Parathyroid adenoma (tissue), 2 donors: ENCODE results near the gene VCP.

Experiments used
- H2AFZ ChIP-seq: fragments of 300-600 bp; sonication (generic); one replicate; pipeline ENCODE4 v1.7.0; 2017; ENCODE audit warnings: antibody characterized with exemption, mild to moderate bottlenecking
- H3K27ac ChIP-seq: fragments of 300-600 bp; sonication (generic); one replicate; pipeline ENCODE4 v1.7.0; 2017
- H3K27me3 ChIP-seq: fragments of 300-600 bp; sonication (generic); one replicate; pipeline ENCODE4 v1.7.0; 2017; ENCODE audit warnings: low read length; ENCODE audit not compliant: control insufficient read depth, insufficient read depth
- H3K36me3 ChIP-seq: fragments of 300-600 bp; sonication (generic); one replicate; pipeline ENCODE4 v1.7.0; 2017; ENCODE audit warnings: low read length; ENCODE audit not compliant: control insufficient read depth, insufficient read depth
- H3K4me1 ChIP-seq: fragments of 300-600 bp; sonication (generic); one replicate; pipeline ENCODE4 v1.7.0; 2017; ENCODE audit warnings: control low read depth
- H3K4me2 ChIP-seq: fragments of 300-600 bp; sonication (generic); one replicate; pipeline ENCODE4 v1.7.0; 2017; ENCODE audit warnings: low read length
- H3K4me3 ChIP-seq: fragments of 300-600 bp; sonication (generic); one replicate; pipeline ENCODE4 v1.7.0; 2017; ENCODE audit warnings: low read depth, low read length
- H3K79me2 ChIP-seq: fragments of 300-600 bp; sonication (generic); one replicate; pipeline ENCODE4 v1.7.0; 2017; ENCODE audit warnings: control low read depth
- H3K9ac ChIP-seq: fragments of 300-600 bp; sonication (generic); one replicate; pipeline ENCODE4 v1.7.0; 2017; ENCODE audit warnings: mild to moderate bottlenecking
- H3K9me3 ChIP-seq: fragments of 300-600 bp; sonication (generic); one replicate; pipeline ENCODE4 v1.7.0; 2017; ENCODE audit warnings: low read length; ENCODE audit not compliant: control insufficient read depth
- TF ChIP-seq, protein P1 (sequence below): fragments of 300-600 bp; sonication (generic); IDR thresholded peaks from one replicate; pipeline ENCODE4 v1.7.0; 2017; ENCODE audit warnings: antibody characterized with exemption, mild to moderate bottlenecking
- donor health status: primary hyperparathyroidism.

Gene VCP

DNA sequence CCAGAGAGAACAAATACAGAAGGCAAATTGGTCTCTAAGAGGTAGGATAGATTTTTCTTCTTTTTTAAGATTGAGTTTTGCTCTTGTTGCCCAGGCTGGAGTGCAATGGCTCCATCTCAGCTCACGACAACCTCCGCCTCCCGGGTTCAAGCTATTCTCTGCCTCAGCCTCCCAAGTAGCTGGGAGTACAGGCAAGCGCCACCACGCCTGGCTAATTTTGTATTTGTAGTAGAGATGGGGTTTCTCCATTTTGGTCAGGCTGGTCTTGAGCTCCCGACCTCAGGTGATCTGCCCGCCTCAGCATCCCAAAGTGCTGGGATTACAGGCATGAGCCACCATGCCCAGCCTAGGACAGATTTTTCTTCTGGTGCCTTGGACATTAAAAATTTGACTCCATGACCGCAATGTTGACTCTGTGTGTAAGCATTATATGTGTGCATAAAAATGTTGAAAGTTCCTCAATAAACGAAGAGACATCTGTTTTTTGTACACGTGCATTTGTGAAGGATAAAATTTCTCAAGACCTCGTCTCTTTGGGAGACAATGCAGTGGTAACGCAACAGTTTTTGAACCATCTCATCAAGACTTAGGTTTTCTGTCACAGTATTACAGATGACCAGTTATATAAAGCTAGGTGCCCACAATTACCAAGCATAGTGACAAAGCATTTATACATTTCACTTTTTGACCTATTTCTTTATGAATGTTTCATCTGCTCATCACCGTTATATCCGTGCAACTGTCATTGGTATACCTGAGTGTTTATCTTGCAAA, 17.4 kb downstream of the VCP start:
- Histone ChIP-seq H3K27me3 (no peaks in the 10 kb centered on the region), H3K79me2 (no peaks in the 10 kb centered on the region), H3K36me3 (no peaks in the 10 kb centered on the region), H3K4me3 (no peak overlapping the region), H2AFZ (no peak overlapping the region), H3K27ac (no peak overlapping the region), H3K4me1 (no peaks in the 10 kb centered on the region), H3K9me3 (no peaks in the 10 kb centered on the region), H3K9ac (no peak overlapping the region), H3K4me2 (no peak overlapping the region)
- TF ChIP-seq, protein P1, sequence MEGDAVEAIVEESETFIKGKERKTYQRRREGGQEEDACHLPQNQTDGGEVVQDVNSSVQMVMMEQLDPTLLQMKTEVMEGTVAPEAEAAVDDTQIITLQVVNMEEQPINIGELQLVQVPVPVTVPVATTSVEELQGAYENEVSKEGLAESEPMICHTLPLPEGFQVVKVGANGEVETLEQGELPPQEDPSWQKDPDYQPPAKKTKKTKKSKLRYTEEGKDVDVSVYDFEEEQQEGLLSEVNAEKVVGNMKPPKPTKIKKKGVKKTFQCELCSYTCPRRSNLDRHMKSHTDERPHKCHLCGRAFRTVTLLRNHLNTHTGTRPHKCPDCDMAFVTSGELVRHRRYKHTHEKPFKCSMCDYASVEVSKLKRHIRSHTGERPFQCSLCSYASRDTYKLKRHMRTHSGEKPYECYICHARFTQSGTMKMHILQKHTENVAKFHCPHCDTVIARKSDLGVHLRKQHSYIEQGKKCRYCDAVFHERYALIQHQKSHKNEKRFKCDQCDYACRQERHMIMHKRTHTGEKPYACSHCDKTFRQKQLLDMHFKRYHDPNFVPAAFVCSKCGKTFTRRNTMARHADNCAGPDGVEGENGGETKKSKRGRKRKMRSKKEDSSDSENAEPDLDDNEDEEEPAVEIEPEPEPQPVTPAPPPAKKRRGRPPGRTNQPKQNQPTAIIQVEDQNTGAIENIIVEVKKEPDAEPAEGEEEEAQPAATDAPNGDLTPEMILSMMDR = no peak

DNA sequence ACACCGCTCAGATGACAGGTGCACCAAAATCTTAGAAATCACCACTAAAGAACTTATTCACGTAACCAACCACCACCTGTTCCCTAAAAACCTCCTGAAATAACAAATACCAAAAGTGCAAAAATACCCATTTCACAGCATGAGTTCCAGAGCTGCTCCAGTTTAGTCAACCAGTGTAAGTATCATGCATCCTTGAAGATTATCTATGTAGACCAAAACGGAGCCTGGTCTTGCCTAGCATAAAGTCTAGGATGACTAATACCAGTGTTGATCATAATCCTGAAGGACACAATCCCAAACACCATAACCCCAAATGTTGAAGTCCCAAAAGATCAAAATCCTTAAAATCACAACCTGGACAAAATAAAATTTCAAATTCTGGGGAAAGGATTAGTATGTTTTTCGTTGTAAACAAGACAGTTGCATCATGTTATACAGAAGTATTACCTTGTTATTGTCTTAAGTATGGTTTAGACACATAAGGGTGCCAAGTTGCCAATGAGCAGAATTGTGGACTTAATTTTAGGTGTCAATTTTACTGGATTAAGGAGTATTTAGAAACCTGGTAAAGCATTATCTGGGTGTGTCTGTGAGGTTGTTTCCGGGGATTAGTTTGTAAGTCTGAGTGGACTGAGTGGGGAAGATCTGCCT, 18.1 kb downstream of the VCP start:
- no peaks in the 10 kb centered on the region for H3K9me3 ChIP-seq
- no peak overlapping the region for H2AFZ ChIP-seq
- H3K36me3 ChIP-seq = no peaks in the 10 kb centered on the region
- H3K9ac ChIP-seq = no peak overlapping the region
- H3K27me3 ChIP-seq = no peaks in the 10 kb centered on the region
- H3K27ac ChIP-seq = no peak overlapping the region
- H3K79me2 ChIP-seq = no peaks in the 10 kb centered on the region
- no peak overlapping the region for H3K4me2 ChIP-seq
- no peak overlapping the region for H3K4me3 ChIP-seq
- TF ChIP-seq, protein P1 = no peak
- no peaks in the 10 kb centered on the region for H3K4me1 ChIP-seq

DNA sequence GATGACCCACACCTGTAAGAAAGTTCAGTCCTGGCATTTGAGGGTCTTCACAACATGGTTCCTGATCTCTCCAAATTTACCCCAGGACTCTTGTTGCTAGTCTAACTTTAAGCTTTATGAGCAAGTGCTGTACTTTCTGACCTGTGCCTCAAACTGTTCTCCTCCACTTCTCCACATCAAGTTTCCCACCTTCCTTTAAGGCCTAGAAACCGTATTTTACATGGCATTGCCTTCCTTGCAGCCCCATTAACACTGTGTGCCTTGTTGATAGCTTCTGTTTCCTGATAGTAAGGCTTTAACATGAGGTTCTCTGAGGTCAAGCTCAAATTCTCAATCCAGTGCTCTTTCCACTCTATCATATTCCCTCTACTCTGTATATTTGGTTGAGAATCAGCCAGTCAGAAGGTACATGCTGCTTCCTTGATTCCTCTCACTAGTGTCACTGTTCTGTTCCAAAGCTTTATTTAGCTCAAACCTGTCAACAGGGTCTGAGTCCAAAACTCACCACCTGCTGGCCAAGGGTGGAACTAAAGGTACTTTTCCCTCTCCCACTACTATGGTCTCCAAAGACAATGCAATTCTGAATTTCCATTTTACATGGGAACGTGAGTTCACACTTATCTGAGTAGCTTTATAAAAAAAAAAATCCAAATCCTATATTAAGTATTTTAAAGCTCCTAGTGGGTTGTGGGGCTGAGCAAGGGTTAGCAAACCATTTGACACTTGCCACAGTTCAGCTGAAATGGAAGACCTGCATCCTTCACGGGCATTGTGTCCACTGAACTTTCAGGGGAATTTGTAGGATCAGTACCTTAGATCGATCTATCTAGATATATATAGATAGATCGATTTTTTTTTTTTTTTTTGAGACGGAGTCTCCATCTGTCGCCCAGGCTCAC, 21.1 kb downstream of the VCP start:
- no peak overlapping the region for H3K9ac ChIP-seq
- no peak overlapping the region for H3K4me2 ChIP-seq
- no peak overlapping the region for H3K27ac ChIP-seq
- H3K27me3 ChIP-seq = no peaks in the 10 kb centered on the region
- no peaks in the 10 kb centered on the region for H3K36me3 ChIP-seq
- TF ChIP-seq, protein P1 = peak; percentile 46
- H3K9me3 ChIP-seq = no peaks in the 10 kb centered on the region
- H3K4me1 ChIP-seq = no peaks in the 10 kb centered on the region
- no peak overlapping the region for H2AFZ ChIP-seq
- no peaks in the 10 kb centered on the region for H3K79me2 ChIP-seq
- no peak overlapping the region for H3K4me3 ChIP-seq

DNA sequence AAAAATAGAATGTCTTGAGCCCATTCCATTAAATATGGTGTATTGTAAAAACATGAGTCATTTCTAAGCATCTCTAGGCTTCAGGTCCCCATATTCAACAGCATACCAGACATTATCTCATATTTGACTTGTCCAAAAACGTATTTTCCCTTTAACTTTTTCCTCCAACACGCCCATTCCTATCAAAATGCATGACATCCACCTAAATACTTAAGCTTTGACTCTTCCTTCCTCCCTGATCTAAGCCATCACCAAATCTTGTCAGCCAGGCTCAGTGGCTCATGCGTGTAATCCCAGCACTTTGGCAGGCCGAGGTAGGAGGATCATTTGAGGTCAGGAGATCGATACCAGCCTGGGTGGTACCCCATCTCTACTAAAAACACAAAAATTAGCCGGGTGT, 23.9 kb downstream of the VCP start:
- Histone ChIP-seq H3K4me2 (no peak overlapping the region), H3K9me3 (no peaks in the 10 kb centered on the region), H2AFZ (no peak overlapping the region), H3K27ac (no peak overlapping the region), H3K9ac (no peak overlapping the region), H3K4me1 (no peaks in the 10 kb centered on the region), H3K36me3 (no peaks in the 10 kb centered on the region), H3K79me2 (no peaks in the 10 kb centered on the region), H3K4me3 (no peak overlapping the region), H3K27me3 (no peaks in the 10 kb centered on the region)
- TF ChIP-seq, protein P1 = no peak
